H9 (cell line): ENCODE measurements around the gene KIF19. TPM values are rescaled to one million over a fixed set of nuclear protein-coding genes. Genes with fewer than 3 reads are reported as not detected.

ENCODE experiments used
- DNase-seq: peaks from one replicate; pipeline ENCODE4 v3.0.0-alpha.2; 2017
- H2AFZ ChIP-seq: one replicate; pipeline ENCODE4 v1.6.1; 2013; ENCODE audit warnings: mild to moderate bottlenecking, low read length, control low read depth, moderate library complexity
- H2AK5ac ChIP-seq: 2 replicates; pipeline ENCODE4 v1.6.1; 2013; ENCODE audit warnings: low read length, control low read depth, mixed read lengths; ENCODE audit not compliant: insufficient read length
- H2BK120ac ChIP-seq: one replicate; pipeline ENCODE4 v1.6.1; 2013; ENCODE audit warnings: low read depth, mild to moderate bottlenecking, low read length, control low read depth, inconsistent platforms; ENCODE audit not compliant: poor library complexity, severe bottlenecking
- H2BK12ac ChIP-seq: 2 replicates; pipeline ENCODE4 v1.6.1; 2013; ENCODE audit warnings: low read length, control low read depth, mixed read lengths, low read depth; ENCODE audit not compliant: insufficient read length
- H2BK15ac ChIP-seq: 2 replicates; pipeline ENCODE4 v1.6.1; 2013; ENCODE audit warnings: low read depth, low read length, control low read depth
- H2BK20ac ChIP-seq: one replicate; pipeline ENCODE4 v1.6.1; 2013; ENCODE audit warnings: low read depth, mild to moderate bottlenecking, low read length, control low read depth, inconsistent platforms; ENCODE audit not compliant: poor library complexity, severe bottlenecking
- H2BK5ac ChIP-seq: 2 replicates; pipeline ENCODE4 v1.6.1; 2013; ENCODE audit warnings: low read length, control low read depth, mixed read lengths; ENCODE audit not compliant: insufficient read length
- H3K14ac ChIP-seq: 2 replicates; pipeline ENCODE4 v1.6.1; 2013; ENCODE audit warnings: low read length, control low read depth; ENCODE audit not compliant: insufficient read depth
- H3K18ac ChIP-seq: 2 replicates; pipeline ENCODE4 v1.6.1; 2013; ENCODE audit warnings: low read depth, mild to moderate bottlenecking, mixed read lengths, low read length, control low read depth; ENCODE audit not compliant: insufficient read length
- H3K23ac ChIP-seq: 2 replicates; pipeline ENCODE4 v1.6.1; 2013; ENCODE audit warnings: low read length, control low read depth, mixed read lengths, low read depth; ENCODE audit not compliant: insufficient read length
- H3K23me2 ChIP-seq: 2 replicates; pipeline ENCODE4 v1.6.1; 2013; ENCODE audit warnings: low read depth, mild to moderate bottlenecking, mixed read lengths, low read length, control low read depth; ENCODE audit not compliant: insufficient read length, poor library complexity, severe bottlenecking
- H3K27ac ChIP-seq: 2 replicates; pipeline ENCODE4 v1.5.1; 2013; ENCODE audit warnings: low read length, control low read depth, mixed read lengths, low read depth; ENCODE audit not compliant: insufficient read length
- H3K27me3 ChIP-seq: 2 replicates; pipeline ENCODE4 v1.6.1; 2013; ENCODE audit warnings: low read length, control low read depth, inconsistent platforms; ENCODE audit not compliant: insufficient read depth
- H3K4ac ChIP-seq: 2 replicates; pipeline ENCODE4 v1.6.1; 2013; ENCODE audit warnings: low read depth, mild to moderate bottlenecking, control low read depth, inconsistent platforms, low read length, moderate library complexity
- H3K4me1 ChIP-seq: 2 replicates; pipeline ENCODE4 v1.6.1; 2013; ENCODE audit warnings: low read length, control low read depth, inconsistent platforms; ENCODE audit not compliant: insufficient read depth
- H3K4me2 ChIP-seq: 2 replicates; pipeline ENCODE4 v1.6.1; 2013; ENCODE audit warnings: low read length, control low read depth, mixed read lengths; ENCODE audit not compliant: insufficient read length, insufficient read depth
- H3K56ac ChIP-seq: 2 replicates; pipeline ENCODE4 v1.6.1; 2013; ENCODE audit warnings: low read depth, mild to moderate bottlenecking, mixed read lengths, low read length, control low read depth; ENCODE audit not compliant: insufficient read length
- H3K79me1 ChIP-seq: 2 replicates; pipeline ENCODE4 v1.6.1; 2013; ENCODE audit warnings: low read depth, mild to moderate bottlenecking, moderate library complexity, low read length, control low read depth, inconsistent platforms; ENCODE audit not compliant: insufficient read depth, poor library complexity, severe bottlenecking
- H3K79me2 ChIP-seq: 2 replicates; pipeline ENCODE4 v1.6.1; 2013; ENCODE audit warnings: low read length, control low read depth, inconsistent platforms; ENCODE audit not compliant: insufficient read depth
- H3K9ac ChIP-seq: 2 replicates; pipeline ENCODE4 v1.6.1; 2013; ENCODE audit warnings: low read length, control low read depth, mixed read lengths; ENCODE audit not compliant: insufficient read length; ENCODE audit errors: extremely low read depth
- H3K9me3 ChIP-seq: one replicate; pipeline ENCODE4 v1.6.1; 2013; ENCODE audit warnings: low read depth, low read length, inconsistent platforms; ENCODE audit not compliant: control insufficient read depth
- H3T11ph ChIP-seq: one replicate; pipeline ENCODE4 v1.6.1; 2013; ENCODE audit warnings: mild to moderate bottlenecking, low read length, control low read depth, inconsistent platforms
- H4K20me1 ChIP-seq: one replicate; pipeline ENCODE4 v1.6.1; 2013; ENCODE audit not compliant: control insufficient read depth, insufficient read length, insufficient read depth
- H4K5ac ChIP-seq: 2 replicates; pipeline ENCODE4 v1.6.1; 2013; ENCODE audit warnings: low read depth, mild to moderate bottlenecking, mixed read lengths, low read length, control low read depth; ENCODE audit not compliant: insufficient read length
- H4K8ac ChIP-seq: replicated peaks from 2 replicates; pipeline ENCODE4 v1.6.1; 2013; ENCODE audit warnings: low read length, control low read depth, mixed read lengths, low read depth; ENCODE audit not compliant: insufficient read length
- H4K91ac ChIP-seq: 2 replicates; pipeline ENCODE4 v1.6.1; 2013; ENCODE audit warnings: low read depth, mild to moderate bottlenecking, moderate library complexity, mixed read lengths, low read length, control low read depth; ENCODE audit not compliant: insufficient read length
- H3K27ac Mint-ChIP-seq, 3 experiments: 2 replicates in 2 of 3; 3 replicates in 1 of 3; pipeline ENCODE4 v1.8.0; 2020 to 2021; ENCODE audit warnings: mixed read lengths in 3 of 3, mild to moderate bottlenecking in 1 of 3, moderate library complexity in 1 of 3
- H3K27me3 Mint-ChIP-seq: 2 replicates; pipeline ENCODE4 v1.8.0; 2021; ENCODE audit warnings: low read depth, mild to moderate bottlenecking, moderate library complexity, mixed read lengths
- H3K36me3 Mint-ChIP-seq, 3 experiments: 2 replicates in 2 of 3; 3 replicates in 1 of 3; pipeline ENCODE4 v1.8.0; 2020 to 2021; ENCODE audit warnings: low read depth in 3 of 3, mixed read lengths in 3 of 3; ENCODE audit not compliant: insufficient read depth in 1 of 3
- H3K4me1 Mint-ChIP-seq, 2 experiments: 2 replicates each; pipeline ENCODE4 v1.8.0; 2020; ENCODE audit warnings: mixed read lengths in 2 of 2
- H3K4me3 Mint-ChIP-seq, 2 experiments: 2 replicates in 1 of 2; 3 replicates in 1 of 2; pipeline ENCODE4 v1.8.0; 2020 to 2021; ENCODE audit warnings: mild to moderate bottlenecking in 2 of 2, mixed read lengths in 2 of 2, moderate library complexity in 1 of 2
- H3K9me3 Mint-ChIP-seq, 2 experiments: 2 replicates in 1 of 2; 3 replicates in 1 of 2; pipeline ENCODE4 v1.8.0; 2020; ENCODE audit warnings: mild to moderate bottlenecking in 2 of 2, mixed read lengths in 2 of 2, moderate library complexity in 1 of 2
- CTCF ChIP-seq: fragments of 200-600 bp; sonication (generic); conservative IDR thresholded peaks from 3 replicates; pipeline ENCODE4 v1.8.0; 2021; ENCODE audit warnings: antibody characterized with exemption, mild to moderate bottlenecking
- WGBS: extraction: QIAGEN DNeasy Blood & Tissue Kit; methylation state at CpG from one replicate; pipeline ENCODE4 v1.1.7; 2013; ENCODE audit warnings: missing lambda C conversion rate, low lambda C conversion rate, mixed read lengths; ENCODE audit not compliant: insufficient read length; ENCODE audit errors: extremely low coverage; 5-methylcytosine and 5-hydroxymethylcytosine counted together
- total RNA-seq: library from RNA; stranded (reverse); gene quantifications from 2 replicates; pipeline ENCODE4 v1.2.1, GENCODE V29; 2021

KIF19 gene
- total RNA-seq, 1 experiment from 2014 or later: 0.13 TPM

GRCh38 chr17:74394275-74394950, 68.4 kb downstream of the KIF19 start:
- no peaks in the 10 kb centered on the region for H3K9me3 ChIP-seq
- H2AK5ac ChIP-seq: no peak overlapping the region
- H2BK5ac ChIP-seq: no peak overlapping the region
- H4K91ac ChIP-seq: no peak overlapping the region
- H3K23me2 ChIP-seq: peaks cover 2% of the 10 kb centered on the region
- H3K79me2 ChIP-seq: no peaks in the 10 kb centered on the region
- H3K14ac ChIP-seq: no peak overlapping the region
- no peak for DNase-seq
- no peak overlapping the region for H3K56ac ChIP-seq
- no peak overlapping the region for H2BK12ac ChIP-seq
- H3K27ac ChIP-seq: no peak overlapping the region
- H3K79me1 ChIP-seq: no peaks in the 10 kb centered on the region
- no CpG with 5 or more reads among the region's 12 CpGs for WGBS
- H3K4me3 Mint-ChIP-seq: no peak overlapping the region
- no peak overlapping the region for H3K4me2 ChIP-seq
- H4K20me1 ChIP-seq: no peaks in the 10 kb centered on the region
- no peak overlapping the region for H2BK120ac ChIP-seq
- H2BK20ac ChIP-seq: no peak overlapping the region
- H3K4me1 Mint-ChIP-seq: peaks cover 2 to 19% of the 10 kb centered on the region in 2 experiments; a peak in 3 of 4 replicates
- no peak overlapping the region for H3K9ac ChIP-seq
- no peaks in the 10 kb centered on the region; a peak in 1 of 7 replicates for H3K36me3 Mint-ChIP-seq
- no peaks in the 10 kb centered on the region for H3K4me1 ChIP-seq
- no peak overlapping the region for H2BK15ac ChIP-seq
- no peaks in the 10 kb centered on the region for H3K27me3 ChIP-seq
- H3K9me3 Mint-ChIP-seq: peaks cover 0 to 4% of the 10 kb centered on the region in 2 experiments; a peak in 1 of 5 replicates
- H3K4ac ChIP-seq: no peak overlapping the region
- TF ChIP-seq CTCF: no peak
- H4K5ac ChIP-seq: no peak overlapping the region
- H2AFZ ChIP-seq: no peak overlapping the region
- H3K27me3 Mint-ChIP-seq: peaks cover 2% of the 10 kb centered on the region
- no peak overlapping the region for H3K18ac ChIP-seq
- no peak overlapping the region for H4K8ac ChIP-seq
- no peak overlapping the region for H3K23ac ChIP-seq
- H3K27ac Mint-ChIP-seq: no peak overlapping the region; a peak in 1 of 7 replicates
- H3T11ph ChIP-seq: no peak overlapping the region
